ENCODE measurements around the gene MGMT.

The MGMT gene

GRCh38 chr10:129419397-129419796 lies 47.6 kb upstream of the MGMT start:
- Histone ChIP-seq H3K27ac (ENCODE audit: low read length) (no peak overlapping the region), H3K4me1 (ENCODE audit: low read length) (no peaks in the 10 kb centered on the region), H3K36me3 (replicated peaks; ENCODE audit: insufficient read depth, low read length) (no peaks in the 10 kb centered on the region), H3F3A (ENCODE audit: insufficient read depth, low read length) (no peaks in the 10 kb centered on the region), H3K9ac (ENCODE audit: low read length) (no peak overlapping the region), H4K20me1 (ENCODE audit: insufficient read depth, low read length) (no peaks in the 10 kb centered on the region), H3K4me2 (ENCODE audit: low read depth, low read length) (no peak overlapping the region), H3K4me3 (ENCODE audit: low read length) (no peak overlapping the region), H3K27me3 (replicated peaks; ENCODE audit: insufficient read depth, low read length) (no peaks in the 10 kb centered on the region), H3K9me2 (replicated peaks; ENCODE audit: insufficient read depth, low read length) (no peaks in the 10 kb centered on the region), H2AFZ (ENCODE audit: low read length) (no peak overlapping the region), H3K9me3 (replicated peaks; ENCODE audit: insufficient read depth, low read length) (no peaks in the 10 kb centered on the region), H3K79me2 (ENCODE audit: low read length) (no peaks in the 10 kb centered on the region)
- no peak for DNase-seq
- no peak for TF ChIP-seq EZH2phosphoT487 (IDR thresholded peaks at IDR 0.05; ENCODE audit: low read length)
- TF ChIP-seq EZH2 (optimal IDR thresholded peaks at IDR 0.05; ENCODE audit: low read depth, low read length), result no peak
- no peak for TF ChIP-seq CTCF (IDR thresholded peaks at IDR 0.05; ENCODE audit: low read length)

- H3K27ac ChIP-seq (ENCODE audit: low read length), result no peak overlapping the region
- H4K20me1 ChIP-seq (ENCODE audit: insufficient read depth, low read length), result no peaks in the 10 kb centered on the region
- no peaks in the 10 kb centered on the region for H3K27me3 ChIP-seq (replicated peaks; ENCODE audit: insufficient read depth, low read length)
- no peak overlapping the region for H3K4me2 ChIP-seq (ENCODE audit: low read depth, low read length)
- no peaks in the 10 kb centered on the region for H3K4me1 ChIP-seq (ENCODE audit: low read length)
- no peaks in the 10 kb centered on the region for H3F3A ChIP-seq (ENCODE audit: insufficient read depth, low read length)
- no peaks in the 10 kb centered on the region for H3K9me2 ChIP-seq (replicated peaks; ENCODE audit: insufficient read depth, low read length)
- H2AFZ ChIP-seq (ENCODE audit: low read length), result no peak overlapping the region
- no peak overlapping the region for H3K4me3 ChIP-seq (ENCODE audit: low read length)
- H3K9me3 ChIP-seq (replicated peaks; ENCODE audit: insufficient read depth, low read length), result no peaks in the 10 kb centered on the region
- DNase-seq, result no peak
- no peaks in the 10 kb centered on the region for H3K79me2 ChIP-seq (ENCODE audit: low read length)
- TF ChIP-seq EZH2 (optimal IDR thresholded peaks at IDR 0.05; ENCODE audit: low read depth, low read length) (no peak), EZH2phosphoT487 (IDR thresholded peaks at IDR 0.05; ENCODE audit: low read length) (no peak), CTCF (IDR thresholded peaks at IDR 0.05; ENCODE audit: low read length) (no peak)
- no peak overlapping the region for H3K9ac ChIP-seq (ENCODE audit: low read length)
- no peaks in the 10 kb centered on the region for H3K36me3 ChIP-seq (replicated peaks; ENCODE audit: insufficient read depth, low read length)
Observed at GRCh38 chr10:129421399-129422010, 45.5 kb upstream of the MGMT start.

- Histone ChIP-seq H3K36me3 (replicated peaks; ENCODE audit: insufficient read depth, low read length) (no peaks in the 10 kb centered on the region), H3K9me2 (replicated peaks; ENCODE audit: insufficient read depth, low read length) (no peaks in the 10 kb centered on the region), H3K4me1 (ENCODE audit: low read length) (no peaks in the 10 kb centered on the region), H3K27ac (ENCODE audit: low read length) (no peak overlapping the region), H3K27me3 (replicated peaks; ENCODE audit: insufficient read depth, low read length) (no peaks in the 10 kb centered on the region), H2AFZ (ENCODE audit: low read length) (no peak overlapping the region), H3K9ac (ENCODE audit: low read length) (no peak overlapping the region), H3K79me2 (ENCODE audit: low read length) (no peaks in the 10 kb centered on the region), H3K4me2 (ENCODE audit: low read depth, low read length) (no peak overlapping the region), H3F3A (ENCODE audit: insufficient read depth, low read length) (no peaks in the 10 kb centered on the region), H3K4me3 (ENCODE audit: low read length) (no peak overlapping the region), H3K9me3 (replicated peaks; ENCODE audit: insufficient read depth, low read length) (no peaks in the 10 kb centered on the region), H4K20me1 (ENCODE audit: insufficient read depth, low read length) (no peaks in the 10 kb centered on the region)
- TF ChIP-seq CTCF (IDR thresholded peaks at IDR 0.05; ENCODE audit: low read length) (no peak), EZH2phosphoT487 (IDR thresholded peaks at IDR 0.05; ENCODE audit: low read length) (no peak), EZH2 (optimal IDR thresholded peaks at IDR 0.05; ENCODE audit: low read depth, low read length) (no peak)
- DNase-seq, result no peak
Observed at GRCh38 chr10:129424978-129425377, 42.1 kb upstream of the MGMT start.
